ENCODE results near the gene STAU1. TPM values are rescaled to one million over a fixed set of nuclear protein-coding genes. Genes with fewer than 3 reads are reported as not detected.
"Not testable (repeated sequence)": the region's sequence is repeated elsewhere in the genome, so short reads cannot be mapped to it uniquely, and the experiment has no call there.

Gene STAU1
- polyA plus RNA-seq, 1 experiment = 80.7 TPM

GRCh38 chr20:49136817-49137571 is 51.1 kb downstream of the STAU1 start:
- H3K27me3 ChIP-seq (ENCODE audit: control insufficient read depth, insufficient read depth, low read length) = no peaks in the 10 kb centered on the region
- POLR2A ChIA-PET = interaction anchor here (0.7 kb wide), 1 partner anchor 9 kb away, joined by 4 read pairs; no protein-coding TSS in a partner anchor
- no peak for DNase-seq (ENCODE audit: low read depth, low spot score)
- CTCF ChIA-PET = interaction anchor here (7.4 kb wide), 1 partner anchor 80 kb away, joined by 221 read pairs; the partner anchor contains the start of gene DDX27
- no peak overlapping the region for H3K4me3 ChIP-seq (ENCODE audit: low read depth, low read length)
- no peaks in the 10 kb centered on the region for H3K9me3 ChIP-seq (ENCODE audit: control insufficient read depth, insufficient read depth, low read length)
- no peak for TF ChIP-seq CTCF (IDR thresholded peaks at IDR 0.05; ENCODE audit: low read depth, low read length)
- H3K27ac ChIP-seq (ENCODE audit: low read depth, low read length) = no peak overlapping the region

DNA sequence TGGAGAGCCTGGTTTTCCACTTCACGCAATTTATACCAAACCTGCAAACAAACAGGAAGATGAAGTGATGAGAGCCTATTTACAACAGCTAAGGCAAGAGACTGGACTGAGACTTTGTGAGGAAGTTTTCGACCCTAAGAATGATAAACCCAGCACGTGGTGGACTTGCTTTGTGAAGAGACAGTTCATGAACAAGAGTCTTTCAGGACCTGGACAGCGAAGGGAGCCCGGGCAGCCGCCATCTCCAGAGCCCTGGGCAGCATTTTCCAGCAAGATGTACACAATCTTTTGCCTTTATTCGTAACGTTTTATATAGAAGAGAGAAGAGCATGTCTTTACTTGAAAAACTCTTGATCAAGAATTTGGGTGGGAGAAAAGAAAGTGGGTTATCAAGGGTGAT is 53.3 kb downstream of the STAU1 start:
- POLR2A ChIA-PET; H3K27me3 ChIP-seq (ENCODE audit: control insufficient read depth, insufficient read depth, low read length); H3K27ac ChIP-seq (ENCODE audit: low read depth, low read length); DNase-seq (ENCODE audit: low read depth, low spot score); H3K4me3 ChIP-seq (ENCODE audit: low read depth, low read length); H3K9me3 ChIP-seq (ENCODE audit: control insufficient read depth, insufficient read depth, low read length): not testable (repeated sequence)
- CTCF ChIA-PET = interaction anchor here (0.6 to 7.4 kb wide), 3 partner anchors 12 to 230 kb away, joined by 5 to 221 read pairs (median 7); partner anchors contain the start of gene DDX27

GRCh38 chr20:49133571-49133970 is 54.6 kb downstream of the STAU1 start:
- no peaks in the 10 kb centered on the region for H3K9me3 ChIP-seq (ENCODE audit: control insufficient read depth, insufficient read depth, low read length)
- DNase-seq (ENCODE audit: low read depth, low spot score) = no peak
- POLR2A ChIA-PET = interaction anchor here (0.9 to 1.0 kb wide), 2 partner anchors 14 to 85 kb away, joined by 3 read pairs; partner anchors contain the start of gene DDX27
- H3K27ac ChIP-seq (ENCODE audit: low read depth, low read length) = peak overlapping the region; percentile 47
- CTCF ChIA-PET = interaction anchor here (0.5 to 7.4 kb wide), 12 partner anchors 13 to 112 kb away, joined by 3 to 221 read pairs (median 5); partner anchors contain the start of gene DDX27
- H3K4me3 ChIP-seq (ENCODE audit: low read depth, low read length) = no peak overlapping the region
- no peaks in the 10 kb centered on the region for H3K27me3 ChIP-seq (ENCODE audit: control insufficient read depth, insufficient read depth, low read length)
- TF ChIP-seq CTCF (IDR thresholded peaks at IDR 0.05; ENCODE audit: low read depth, low read length) = no peak

DNA sequence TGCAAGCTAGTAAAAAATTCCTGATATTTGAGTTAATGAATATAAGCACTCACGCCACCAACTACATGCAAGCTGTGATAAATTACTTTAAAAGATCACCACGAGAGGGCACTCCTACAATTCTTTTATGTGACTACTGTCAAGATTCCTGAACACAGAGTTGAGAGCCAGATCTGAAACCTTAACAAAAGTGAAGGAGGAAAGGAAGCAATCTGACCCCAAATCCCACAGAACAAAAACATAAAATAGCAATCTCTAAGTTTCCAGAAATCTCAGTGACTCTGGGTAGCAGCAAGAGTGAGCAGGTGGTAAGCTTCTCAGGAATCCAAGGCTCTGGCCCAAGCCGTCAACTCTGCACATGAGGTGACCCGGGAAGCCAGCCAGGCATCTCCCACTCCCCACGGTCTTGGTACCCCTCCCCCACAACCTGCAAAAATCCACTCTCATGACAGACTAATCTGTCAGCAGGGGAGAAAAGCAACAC is 55.1 kb downstream of the STAU1 start:
- Histone ChIP-seq H3K27me3 (ENCODE audit: control insufficient read depth, insufficient read depth, low read length) (no peaks in the 10 kb centered on the region), H3K9me3 (ENCODE audit: control insufficient read depth, insufficient read depth, low read length) (no peaks in the 10 kb centered on the region), H3K4me3 (ENCODE audit: low read depth, low read length) (no peak overlapping the region), H3K27ac (ENCODE audit: low read depth, low read length) (peak overlapping the region; percentile 47)
- TF ChIP-seq CTCF (IDR thresholded peaks at IDR 0.05; ENCODE audit: low read depth, low read length) = peak; percentile 55
- DNase-seq (ENCODE audit: low read depth, low spot score) = peak; percentile 50
- CTCF ChIA-PET = interaction anchor here (0.6 to 7.4 kb wide), 19 partner anchors 11 to 188 kb away, joined by 3 to 221 read pairs (median 5); partner anchors contain the start of gene DDX27
- POLR2A ChIA-PET = interaction anchor here (0.9 to 1.0 kb wide), 4 partner anchors 14 to 86 kb away, joined by 3 to 4 read pairs (median 3); partner anchors contain the start of gene DDX27

DNA sequence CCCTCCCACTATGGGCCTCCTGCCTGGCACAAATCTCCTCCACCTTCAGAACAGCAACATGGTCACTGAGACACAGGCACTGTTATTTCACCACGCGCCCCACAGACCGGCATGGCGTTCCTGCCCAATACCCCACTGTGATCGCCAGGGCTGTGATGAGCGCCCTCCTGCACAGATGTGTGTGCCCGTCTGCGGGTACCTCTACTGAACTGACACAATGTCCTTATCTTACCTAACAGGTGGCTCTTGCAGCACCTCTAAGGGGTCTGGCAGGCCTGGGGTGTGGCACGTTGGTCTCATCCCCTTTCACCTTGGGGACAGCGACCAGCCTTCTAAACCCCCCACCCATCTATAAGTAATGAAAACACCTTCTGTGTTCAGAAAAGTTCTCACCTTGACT is 64.2 kb downstream of the STAU1 start:
- no peaks in the 10 kb centered on the region for H3K27me3 ChIP-seq (ENCODE audit: control insufficient read depth, insufficient read depth, low read length)
- CTCF ChIA-PET = interaction anchor here (2.8 kb wide), 1 partner anchor 93 kb away, joined by 7 read pairs; no protein-coding TSS in a partner anchor
- no peak for TF ChIP-seq CTCF (IDR thresholded peaks at IDR 0.05; ENCODE audit: low read depth, low read length)
- POLR2A ChIA-PET = no interaction called here
- H3K27ac ChIP-seq (ENCODE audit: low read depth, low read length) = no peak overlapping the region
- H3K9me3 ChIP-seq (ENCODE audit: control insufficient read depth, insufficient read depth, low read length) = no peaks in the 10 kb centered on the region
- no peak for DNase-seq (ENCODE audit: low read depth, low spot score)
- no peak overlapping the region for H3K4me3 ChIP-seq (ENCODE audit: low read depth, low read length)

Measured in AG04450 (cell line).